Kidney epithelial cell (primary cell): Measurements from ENCODE around the gene SPEF2. TPM values are rescaled to one million over a fixed set of nuclear protein-coding genes. Genes with fewer than 3 reads are reported as not detected.

ENCODE experiments used
- DNase-seq: peaks from one replicate; pipeline ENCODE4 v3.0.0-alpha.2; 2010; ENCODE audit warnings: low read depth
- H3K27me3 ChIP-seq: 2 replicates; pipeline ENCODE4 v1.6.0; 2011; ENCODE audit warnings: low read length; ENCODE audit not compliant: control insufficient read depth, insufficient read depth
- H3K36me3 ChIP-seq: 2 replicates; pipeline ENCODE4 v1.5.1; 2011; ENCODE audit warnings: low read length; ENCODE audit not compliant: control insufficient read depth, insufficient read depth
- H3K4me3 ChIP-seq: 2 replicates; pipeline ENCODE4 v1.5.1; 2011; ENCODE audit warnings: low read depth, mild to moderate bottlenecking, control low read depth, low read length
- total RNA-seq: library from RNA; depleted of rRNA; stranded (reverse); fragments of >200 nt; gene quantifications from 2 replicates; pipeline ENCODE4 v1.2.3, GENCODE V29; 2015
- TF ChIP-seq, protein P1 (sequence below): IDR thresholded peaks from 2 replicates; pipeline ENCODE4 v1.5.1; 2011; ENCODE audit warnings: mild to moderate bottlenecking, moderate library complexity, low read length, control low read depth, inconsistent platforms; ENCODE audit not compliant: insufficient read depth, poor library complexity, severe bottlenecking

SPEF2 gene
- total RNA-seq, 1 donor from 2014 or later = 3.2 TPM

DNA sequence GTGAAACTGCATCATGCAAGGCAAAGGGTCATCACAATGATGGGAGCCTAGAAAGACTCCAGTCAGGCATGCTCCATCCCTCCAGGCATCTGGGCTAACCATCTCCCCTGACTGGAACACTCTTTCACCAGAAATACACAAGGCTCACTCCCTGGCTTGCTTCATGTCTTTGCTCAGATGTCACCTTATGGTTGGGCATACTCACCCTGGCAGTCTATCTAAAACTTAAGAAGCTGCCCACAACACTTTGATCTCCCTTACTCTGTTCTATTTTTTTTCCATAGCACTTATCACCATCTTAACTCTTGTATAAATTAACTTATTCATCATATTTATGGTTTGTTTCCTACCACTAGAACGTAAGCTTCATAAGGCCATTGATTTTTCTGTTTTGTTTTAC lies 90.0 kb downstream of the SPEF2 start:
- H3K36me3 ChIP-seq = no peaks in the 10 kb centered on the region
- H3K27me3 ChIP-seq = no peaks in the 10 kb centered on the region
- TF ChIP-seq, protein P1, sequence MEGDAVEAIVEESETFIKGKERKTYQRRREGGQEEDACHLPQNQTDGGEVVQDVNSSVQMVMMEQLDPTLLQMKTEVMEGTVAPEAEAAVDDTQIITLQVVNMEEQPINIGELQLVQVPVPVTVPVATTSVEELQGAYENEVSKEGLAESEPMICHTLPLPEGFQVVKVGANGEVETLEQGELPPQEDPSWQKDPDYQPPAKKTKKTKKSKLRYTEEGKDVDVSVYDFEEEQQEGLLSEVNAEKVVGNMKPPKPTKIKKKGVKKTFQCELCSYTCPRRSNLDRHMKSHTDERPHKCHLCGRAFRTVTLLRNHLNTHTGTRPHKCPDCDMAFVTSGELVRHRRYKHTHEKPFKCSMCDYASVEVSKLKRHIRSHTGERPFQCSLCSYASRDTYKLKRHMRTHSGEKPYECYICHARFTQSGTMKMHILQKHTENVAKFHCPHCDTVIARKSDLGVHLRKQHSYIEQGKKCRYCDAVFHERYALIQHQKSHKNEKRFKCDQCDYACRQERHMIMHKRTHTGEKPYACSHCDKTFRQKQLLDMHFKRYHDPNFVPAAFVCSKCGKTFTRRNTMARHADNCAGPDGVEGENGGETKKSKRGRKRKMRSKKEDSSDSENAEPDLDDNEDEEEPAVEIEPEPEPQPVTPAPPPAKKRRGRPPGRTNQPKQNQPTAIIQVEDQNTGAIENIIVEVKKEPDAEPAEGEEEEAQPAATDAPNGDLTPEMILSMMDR = no peak
- H3K4me3 ChIP-seq = no peak overlapping the region
- no peak for DNase-seq

DNA sequence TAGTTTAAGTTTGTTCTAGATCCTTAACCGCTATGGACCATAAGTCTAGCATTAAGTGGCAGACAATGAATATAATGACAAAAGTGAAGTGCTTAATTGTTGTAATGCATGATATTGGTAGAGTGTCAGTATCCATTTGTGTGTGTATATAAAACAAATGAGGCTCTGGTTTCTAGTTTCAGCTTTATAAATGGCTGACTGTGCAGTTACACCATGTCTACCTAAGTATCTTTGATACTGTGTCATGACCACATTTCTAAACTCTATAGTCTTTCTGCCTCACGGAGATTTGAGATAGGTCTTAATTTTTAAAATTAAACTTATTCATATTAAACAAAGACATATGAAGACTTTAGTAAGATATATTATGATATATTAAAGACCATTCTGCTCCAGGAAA lies 92.0 kb downstream of the SPEF2 start:
- H3K4me3 ChIP-seq = no peak overlapping the region
- no peak for DNase-seq

DNA sequence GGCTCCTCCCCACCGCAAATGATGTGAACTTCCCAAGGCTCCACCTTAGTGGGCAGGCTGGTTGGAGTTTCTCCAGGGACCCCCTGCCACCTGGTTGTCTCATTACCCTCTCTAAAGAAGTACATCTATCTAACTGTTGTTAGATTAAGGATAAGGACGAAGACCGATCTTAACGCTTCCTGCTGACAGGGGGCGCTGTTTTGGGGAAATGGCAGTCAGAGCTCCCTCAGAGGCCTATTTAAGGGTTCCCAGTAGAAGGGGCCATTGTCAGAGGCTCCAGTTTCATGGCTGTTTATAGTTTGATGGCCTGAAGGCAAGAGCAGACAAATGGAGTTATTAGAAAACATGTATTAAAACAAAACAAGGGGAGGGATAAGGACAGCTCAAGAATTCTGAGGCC lies 100.1 kb downstream of the SPEF2 start:
- TF ChIP-seq, protein P1 = no peak
- no peaks in the 10 kb centered on the region for H3K27me3 ChIP-seq
- no peaks in the 10 kb centered on the region for H3K36me3 ChIP-seq

More for the DNA sequence above, 92.0 kb downstream of the SPEF2 start:
- TF ChIP-seq, protein P1 = no peak
- H3K36me3 ChIP-seq = no peaks in the 10 kb centered on the region
- no peaks in the 10 kb centered on the region for H3K27me3 ChIP-seq

DNA sequence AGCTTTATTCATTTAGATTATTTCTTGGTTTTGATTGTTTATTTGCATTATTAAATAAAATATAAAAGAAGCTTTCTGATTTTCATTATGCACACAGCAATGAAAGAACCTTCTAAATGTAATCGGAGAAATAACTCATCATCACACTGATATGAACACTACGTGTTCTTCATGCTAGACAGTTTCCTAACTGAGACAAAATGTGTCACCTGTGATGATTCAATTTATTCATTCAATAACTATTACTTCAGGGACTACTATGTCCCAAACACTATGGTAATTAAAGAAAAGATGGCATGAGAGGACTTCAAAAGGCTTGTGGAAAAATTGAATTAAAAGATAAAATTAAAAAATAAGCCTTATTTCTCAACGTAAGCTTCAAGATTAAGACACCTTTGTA lies 118.1 kb downstream of the SPEF2 start:
- no peak overlapping the region for H3K4me3 ChIP-seq
- H3K36me3 ChIP-seq = no peaks in the 10 kb centered on the region
- TF ChIP-seq, protein P1 = no peak
- no peaks in the 10 kb centered on the region for H3K27me3 ChIP-seq
- no peak for DNase-seq

More for the DNA sequence above, 100.1 kb downstream of the SPEF2 start:
- H3K4me3 ChIP-seq = no peak overlapping the region
- no peak for DNase-seq

DNA sequence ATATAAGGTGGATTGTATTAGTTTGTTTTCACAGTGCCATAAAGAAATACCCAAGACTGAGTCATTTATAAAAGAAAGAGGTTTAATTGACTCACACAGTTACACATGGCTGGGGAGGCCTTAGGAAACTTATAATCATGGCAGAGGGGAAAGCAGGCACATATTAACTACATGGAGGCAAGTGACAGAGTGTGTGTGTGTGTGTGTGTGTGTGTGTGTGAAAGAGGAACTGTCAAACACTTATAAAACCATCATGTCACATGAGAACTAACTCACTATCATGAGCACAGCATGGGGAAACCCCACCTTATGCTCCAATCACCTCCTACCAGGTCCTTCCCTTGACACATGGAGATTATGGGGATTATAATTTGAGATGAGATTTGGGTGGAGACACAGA lies 118.6 kb downstream of the SPEF2 start:
- no peaks in the 10 kb centered on the region for H3K36me3 ChIP-seq
- H3K27me3 ChIP-seq = no peaks in the 10 kb centered on the region
- no peak for DNase-seq
- no peak overlapping the region for H3K4me3 ChIP-seq
- TF ChIP-seq, protein P1 = no peak

DNA sequence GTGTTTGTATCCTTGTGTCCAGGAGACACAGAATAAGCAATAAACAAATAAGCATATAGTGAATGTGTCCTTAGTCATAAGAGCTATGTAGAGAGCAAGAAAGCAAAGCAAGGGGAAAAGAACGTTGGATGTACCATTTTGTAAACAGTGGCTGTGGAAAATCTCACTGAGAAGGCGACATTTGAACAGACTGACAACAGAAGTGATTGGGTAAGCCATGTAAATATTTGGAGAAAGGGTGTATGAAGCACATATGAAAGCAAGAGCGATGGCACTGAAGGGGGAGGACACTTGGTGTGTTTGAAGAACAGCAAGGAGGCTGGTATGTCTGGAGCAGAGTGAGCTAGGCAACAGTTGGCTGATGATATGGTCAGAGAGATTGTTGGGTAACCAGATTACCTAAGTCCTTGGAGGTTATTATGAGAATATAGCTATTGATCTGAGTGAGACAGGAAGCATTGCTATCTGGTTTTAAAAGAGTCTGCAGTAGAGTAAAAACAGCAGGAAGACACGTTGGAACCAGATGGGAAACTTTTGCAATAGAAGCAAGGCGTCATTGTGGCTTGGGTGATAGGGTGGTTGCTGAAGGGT lies 123.6 kb downstream of the SPEF2 start:
- Histone ChIP-seq H3K4me3 (no peak overlapping the region), H3K36me3 (no peaks in the 10 kb centered on the region), H3K27me3 (no peaks in the 10 kb centered on the region)
- TF ChIP-seq, protein P1 = no peak
- DNase-seq = no peak
